ENCODE measurements around the gene OCSTAMP.

The OCSTAMP gene

DNA sequence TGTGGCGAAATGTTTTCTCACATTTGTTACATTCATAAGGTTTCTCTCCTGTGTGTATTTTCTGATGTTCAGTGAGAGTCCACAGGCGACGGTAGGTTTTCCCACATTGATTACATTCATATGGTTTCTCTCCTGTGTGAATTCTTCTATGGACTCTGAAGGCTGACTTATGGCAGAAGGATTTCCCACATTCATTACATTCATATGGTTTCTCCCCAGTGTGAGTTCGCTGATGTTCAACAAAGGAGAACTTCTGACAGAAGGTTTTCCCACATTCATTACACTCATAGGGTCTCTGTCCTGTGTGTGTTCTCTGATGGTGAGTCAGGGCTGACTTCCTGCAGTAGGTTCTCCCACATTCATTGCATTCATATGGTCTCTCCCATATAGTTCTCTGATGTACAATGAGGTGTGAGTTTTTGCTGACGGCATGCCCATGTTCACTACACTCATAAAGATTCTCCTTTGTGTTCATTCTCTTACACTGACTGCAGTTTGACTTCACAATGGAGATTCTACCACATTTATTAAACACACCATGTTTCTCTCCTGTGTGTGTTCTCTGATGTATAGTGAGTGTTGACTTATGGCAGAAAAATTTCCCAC is 49.0 kb downstream of the OCSTAMP start:
- Histone ChIP-seq H3K9ac (ENCODE audit: low read length) (no peak overlapping the region), H2AFZ (ENCODE audit: low read depth, low read length) (no peak overlapping the region), H3K27ac (ENCODE audit: low read length) (no peak overlapping the region), H4K20me1 (ENCODE audit: insufficient read depth, low read length) (no peaks in the 10 kb centered on the region), H3K4me1 (ENCODE audit: low read length) (no peaks in the 10 kb centered on the region), H3K79me2 (ENCODE audit: low read length) (no peaks in the 10 kb centered on the region), H3K4me3 (ENCODE audit: low read length) (no peak overlapping the region), H3K27me3 (ENCODE audit: low read depth, low read length) (peaks cover 72% of the 10 kb centered on the region), H3K9me3 (ENCODE audit: insufficient read depth, low read length) (peaks cover 21% of the 10 kb centered on the region; the same call in 1 of the 2 replicates), H3K4me2 (ENCODE audit: low read length) (no peak overlapping the region), H3K36me3 (replicated peaks; ENCODE audit: low read depth, low read length) (no peaks in the 10 kb centered on the region)
- TF ChIP-seq EZH2phosphoT487 (IDR thresholded peaks at IDR 0.05; ENCODE audit: low read depth) = no peak
- no peak for TF ChIP-seq CTCF (IDR thresholded peaks at IDR 0.05; ENCODE audit: low read depth, low read length)

DNA sequence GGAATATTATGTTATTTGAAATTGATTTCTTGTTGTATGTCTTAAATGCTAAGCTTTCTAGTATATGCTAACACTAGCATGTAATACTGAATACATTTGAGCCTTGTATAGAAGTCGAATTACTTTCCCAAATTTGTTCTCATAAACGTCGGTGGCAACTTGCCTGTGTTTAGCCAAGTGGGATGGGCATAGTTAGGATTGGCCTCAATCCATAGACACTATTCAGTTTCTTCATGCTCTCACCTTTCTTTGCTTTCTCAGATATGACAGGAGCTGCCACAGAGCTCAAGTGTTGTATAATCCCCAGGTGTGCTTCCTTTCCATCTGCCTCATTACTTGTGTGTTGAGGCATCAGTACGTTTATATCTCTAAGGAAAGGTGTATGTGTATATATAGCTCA is 56.4 kb downstream of the OCSTAMP start:
- Histone ChIP-seq H3K4me3 (ENCODE audit: low read length) (no peak overlapping the region), H4K20me1 (ENCODE audit: insufficient read depth, low read length) (no peaks in the 10 kb centered on the region), H3K9ac (ENCODE audit: low read length) (no peak overlapping the region), H3K36me3 (replicated peaks; ENCODE audit: low read depth, low read length) (no peaks in the 10 kb centered on the region), H2AFZ (ENCODE audit: low read depth, low read length) (no peak overlapping the region), H3K4me1 (ENCODE audit: low read length) (no peaks in the 10 kb centered on the region), H3K4me2 (ENCODE audit: low read length) (no peak overlapping the region), H3K79me2 (ENCODE audit: low read length) (no peaks in the 10 kb centered on the region), H3K27ac (ENCODE audit: low read length) (no peak overlapping the region), H3K27me3 (ENCODE audit: low read depth, low read length) (peaks cover 83% of the 10 kb centered on the region), H3K9me3 (ENCODE audit: insufficient read depth, low read length) (no peaks in the 10 kb centered on the region)
- TF ChIP-seq EZH2phosphoT487 (IDR thresholded peaks at IDR 0.05; ENCODE audit: low read depth) = no peak
- TF ChIP-seq CTCF (IDR thresholded peaks at IDR 0.05; ENCODE audit: low read depth, low read length) = no peak

DNA sequence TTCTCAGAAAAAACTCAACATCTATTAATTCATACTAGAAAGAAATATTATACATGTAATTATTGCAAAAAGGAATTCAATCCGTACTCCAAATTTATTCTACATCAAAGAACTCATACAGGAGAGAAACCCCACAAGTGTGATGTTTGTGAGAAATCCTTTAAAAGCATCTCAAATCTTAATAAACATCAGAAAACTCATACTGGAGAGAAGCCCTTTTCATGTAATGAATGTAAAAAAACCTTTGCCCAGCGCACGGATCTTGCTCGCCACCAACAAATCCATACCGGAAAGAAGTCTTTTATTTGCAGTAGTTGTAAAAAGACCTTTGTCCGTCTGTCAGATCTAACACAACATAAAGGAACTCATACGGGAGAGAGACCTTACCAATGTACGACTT is 59.1 kb downstream of the OCSTAMP start:
- Histone ChIP-seq H3K4me3 (ENCODE audit: low read length) (no peak overlapping the region), H3K9ac (ENCODE audit: low read length) (no peak overlapping the region), H3K27me3 (ENCODE audit: low read depth, low read length) (peaks cover 82% of the 10 kb centered on the region), H3K4me1 (ENCODE audit: low read length) (no peaks in the 10 kb centered on the region), H3K79me2 (ENCODE audit: low read length) (no peaks in the 10 kb centered on the region), H4K20me1 (ENCODE audit: insufficient read depth, low read length) (no peaks in the 10 kb centered on the region), H3K9me3 (ENCODE audit: insufficient read depth, low read length) (no peaks in the 10 kb centered on the region), H3K4me2 (ENCODE audit: low read length) (no peak overlapping the region), H3K36me3 (replicated peaks; ENCODE audit: low read depth, low read length) (no peaks in the 10 kb centered on the region), H3K27ac (ENCODE audit: low read length) (no peak overlapping the region), H2AFZ (ENCODE audit: low read depth, low read length) (no peak overlapping the region)
- TF ChIP-seq CTCF (IDR thresholded peaks at IDR 0.05; ENCODE audit: low read depth, low read length) (no peak), EZH2phosphoT487 (IDR thresholded peaks at IDR 0.05; ENCODE audit: low read depth) (no peak)
